Measurements from ENCODE around the gene BAZ2A. TPM values are rescaled to one million over a fixed set of nuclear protein-coding genes. Genes with fewer than 3 reads are reported as not detected.
A peak's percentile ranks its signal among the peaks of the same experiment; 100 is the strongest.
"Not testable (repeated sequence)": the region's sequence is repeated elsewhere in the genome, so short reads cannot be mapped to it uniquely, and the experiment has no call there.

Gene BAZ2A
- total RNA-seq, 6 donors from 2014 or later, result 74.5 to 245 (median 95.5) TPM

- peaks cover 0 to 8% (median 2%) of the 10 kb centered on the region in 4 donors for H3K9me3 ChIP-seq
- H3K27me3 ChIP-seq, result no peaks in the 10 kb centered on the region
- no peak overlapping the region for H3K27ac ChIP-seq
- WGBS, 2 donors, result 79 to 86% methylated on average over 1 of the region's 1 CpG
- H3K4me3 ChIP-seq, result no peak overlapping the region
- DNase-seq (no peak), ATAC-seq (ENCODE audit: low FRiP score in 2 of 2) (no peak)
- TF ChIP-seq POLR2AphosphoS5 (IDR thresholded peaks at IDR 0.05) (no peak), POLR2A (IDR thresholded peaks at IDR 0.05) (no peak), CTCF (IDR thresholded peaks at IDR 0.05) (no peak), EP300 (IDR thresholded peaks at IDR 0.05) (no peak)
- no peaks in the 10 kb centered on the region for H3K4me1 ChIP-seq
- H3K36me3 ChIP-seq, result peaks cover 6 to 21% (median 9%) of the 10 kb centered on the region in 4 donors
Observed at GRCh38 chr12:56658921-56659320, 28.8 kb upstream of the BAZ2A start.

- DNase-seq, result peak in 1 of 2 donors; percentile 7
- no peak overlapping the region for H3K27ac ChIP-seq
- ATAC-seq (ENCODE audit: low FRiP score in 2 of 2), result no peak
- H3K9me3 ChIP-seq, result peaks cover 0 to 15% (median 4%) of the 10 kb centered on the region in 4 donors
- H3K4me3 ChIP-seq, result no peak overlapping the region
- H3K4me1 ChIP-seq, result no peaks in the 10 kb centered on the region
- WGBS, 2 donors, result 89 to 92% methylated on average over 7 of the region's 7 CpGs
- TF ChIP-seq POLR2AphosphoS5 (IDR thresholded peaks at IDR 0.05) (no peak), CTCF (IDR thresholded peaks at IDR 0.05) (no peak), EP300 (IDR thresholded peaks at IDR 0.05) (no peak), POLR2A (IDR thresholded peaks at IDR 0.05) (no peak)
- no peaks in the 10 kb centered on the region for H3K27me3 ChIP-seq
- peaks cover 0 to 9% (median 2%) of the 10 kb centered on the region in 4 donors for H3K36me3 ChIP-seq
Observed at GRCh38 chr12:56657416-56658379, 27.6 kb upstream of the BAZ2A start.

GRCh38 chr12:56653781-56654180 lies 23.7 kb upstream of the BAZ2A start:
- H3K27me3 ChIP-seq; DNase-seq; H3K4me3 ChIP-seq; H3K27ac ChIP-seq; ATAC-seq (ENCODE audit: low FRiP score in 2 of 2); H3K4me1 ChIP-seq; H3K36me3 ChIP-seq: not testable (repeated sequence)
- H3K9me3 ChIP-seq, result peaks cover 0 to 15% (median 4%) of the 10 kb centered on the region in 4 donors
- WGBS, 2 donors, result 89 to 94% methylated on average over 5 of the region's 5 CpGs

GRCh38 chr12:56648023-56648422 lies 17.9 kb upstream of the BAZ2A start:
- not testable (repeated sequence) for DNase-seq; ATAC-seq (ENCODE audit: low FRiP score in 2 of 2)

GRCh38 chr12:56645717-56646446 lies 15.8 kb upstream of the BAZ2A start, which contains the start of gene ATP5F1B:
ATP5F1B (minus strand) TSS chr12:56645984; CDS start chr12:56645963, 21 bp downstream.
- no peaks in the 10 kb centered on the region for H3K27me3 ChIP-seq
- peaks cover 16 to 25% (median 20%) of the 10 kb centered on the region in 4 donors for H3K4me1 ChIP-seq
- TF ChIP-seq CTCF (IDR thresholded peaks at IDR 0.05) (peak in 4 of 6 experiments; percentile 11 to 48 (median 18)), POLR2AphosphoS5 (IDR thresholded peaks at IDR 0.05) (peak; percentile 98 to 99), EP300 (IDR thresholded peaks at IDR 0.05) (no peak), POLR2A (IDR thresholded peaks at IDR 0.05) (peak; percentile 91 to 99 (median 96))
- H3K27ac ChIP-seq, result peak within 1 kb of the TSS; percentile 90 to 96 (median 95)
- H3K9me3 ChIP-seq, result no peaks in the 10 kb centered on the region
- WGBS, 2 donors, result 0 to 1% methylated on average over 10 to 39 of the region's 39 CpGs
- DNase-seq (peak; percentile 91 to 100), ATAC-seq (ENCODE audit: low FRiP score in 2 of 2) (peak; percentile 100)
- peaks cover 28 to 38% (median 31%) of the 10 kb centered on the region in 4 donors for H3K36me3 ChIP-seq
- peak within 1 kb of the TSS; percentile 79 to 97 (median 92) for H3K4me3 ChIP-seq

More at GRCh38 chr12:56648023-56648422, 17.9 kb upstream of the BAZ2A start:
- 87 to 88% methylated on average over 9 of the region's 9 CpGs for WGBS, 2 donors
- not testable (repeated sequence) for H3K9me3 ChIP-seq, H3K4me3 ChIP-seq, H3K27me3 ChIP-seq, H3K27ac ChIP-seq
- Histone ChIP-seq H3K4me1 (peaks cover 16 to 25% (median 20%) of the 10 kb centered on the region in 4 donors), H3K36me3 (peaks cover 7 to 17% (median 12%) of the 10 kb centered on the region in 4 donors)
